GM12892 (cell line): ENCODE results near the gene FAM20C.

Experiments
- POLR2A ChIP-seq: IDR thresholded peaks from 2 replicates; pipeline ENCODE4 v1.6.1; 2011; ENCODE audit warnings: low read depth, low read length, control low read depth
- POLR2AphosphoS5 ChIP-seq: IDR thresholded peaks from 2 replicates; pipeline ENCODE4 v1.6.1; 2011; ENCODE audit warnings: low read depth, low read length, control low read depth
- TAF1 ChIP-seq: IDR thresholded peaks from 2 replicates; pipeline ENCODE4 v1.6.1; 2011; ENCODE audit warnings: low read depth, mild to moderate bottlenecking, control low read depth, low read length, borderline replicate concordance

DNA sequence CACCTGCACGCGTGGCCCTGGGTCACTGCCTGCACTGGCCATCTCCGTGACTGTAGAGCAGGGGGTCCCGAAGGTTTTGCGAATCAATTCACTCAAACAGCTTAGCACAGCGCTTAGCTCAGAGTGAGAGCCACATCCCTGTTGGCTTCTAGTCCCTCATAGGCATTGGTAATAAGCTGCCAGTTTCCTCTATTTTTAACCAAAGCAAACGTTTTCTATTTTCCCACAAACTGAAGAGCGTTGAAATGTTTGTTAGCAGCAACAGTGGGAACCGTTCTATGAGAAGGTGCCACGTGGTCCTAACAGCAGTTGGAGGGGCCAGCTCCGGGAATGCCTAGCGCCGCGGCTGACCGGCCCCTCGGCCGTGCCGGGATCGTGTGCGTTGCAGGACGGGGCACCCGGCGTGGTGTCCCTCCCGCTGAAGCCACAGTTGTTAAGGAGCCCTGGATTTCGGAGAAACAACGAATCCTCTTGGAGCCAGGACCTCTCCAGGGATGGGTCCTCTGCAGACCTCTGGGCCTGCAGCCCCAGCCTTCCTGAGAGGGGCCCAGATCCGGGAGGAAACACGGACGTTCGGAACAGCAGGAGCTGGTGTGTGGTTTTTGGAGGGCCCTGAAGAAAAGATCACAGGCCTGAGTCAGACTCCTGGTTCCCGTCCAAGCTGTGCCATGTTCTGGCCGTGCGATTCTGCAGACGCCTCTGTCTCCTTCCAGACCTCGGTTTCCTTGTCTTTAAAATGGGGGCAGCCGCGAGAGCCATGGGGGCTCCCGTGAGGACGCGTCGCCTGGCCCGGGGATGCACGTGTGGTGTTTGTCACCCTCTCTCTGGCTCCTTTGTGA lies 40.3 kb downstream of the FAM20C start:
- TF ChIP-seq POLR2AphosphoS5 (no peak), POLR2A (no peak), TAF1 (no peak)
